ENCODE data around the gene NUP214. TPM values are rescaled to one million over a fixed set of nuclear protein-coding genes. Genes with fewer than 3 reads are reported as not detected.

Gene NUP214
- total RNA-seq, 1 experiment from 2014 or later, result 35.5 TPM

DNA sequence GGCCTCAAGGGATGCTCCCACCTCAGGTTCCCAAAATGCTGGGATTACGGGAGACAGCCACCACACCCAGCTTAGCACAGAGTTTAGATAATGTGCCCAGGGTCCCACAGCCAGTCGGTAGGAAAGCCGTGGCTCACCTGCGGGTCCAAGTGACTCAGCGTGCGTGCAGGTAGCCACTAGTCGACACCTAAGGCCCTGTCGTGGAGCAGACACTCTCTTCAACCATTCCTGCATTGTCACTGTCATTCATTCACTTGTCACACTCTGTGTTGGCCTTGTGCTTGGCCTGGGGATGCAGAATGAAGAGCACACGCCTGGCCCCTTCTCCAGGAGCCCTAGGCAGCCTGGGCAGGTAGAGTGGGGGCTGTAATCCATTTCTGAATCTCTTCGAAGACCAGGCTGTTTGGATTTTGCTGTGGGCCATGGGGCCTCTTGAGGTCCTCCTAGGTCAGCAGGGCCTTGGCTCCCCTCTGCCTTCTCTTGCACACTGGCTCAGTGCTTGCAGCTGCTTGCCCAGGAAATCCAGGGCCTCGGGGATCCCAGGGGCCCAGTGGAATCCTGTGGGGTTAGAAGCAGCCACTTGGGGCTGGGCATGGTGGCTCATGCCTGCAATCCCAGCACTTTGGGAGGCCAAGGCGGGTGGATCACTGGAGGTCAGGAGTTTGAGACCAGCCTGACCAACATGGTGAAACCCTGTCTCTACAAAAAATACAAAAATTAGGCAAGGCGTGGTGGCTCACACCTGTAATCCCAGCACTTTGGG lies 35.2 kb upstream of the NUP214 start:
- H3K4me3 ChIP-seq (replicated peaks in 1 of 2; ENCODE audit: low read depth in 1 of 2, low read length in 2 of 2), result no peak overlapping the region

More for the DNA sequence above, 35.2 kb upstream of the NUP214 start:
- Histone ChIP-seq H3K36me3 (ENCODE audit: control insufficient read depth in 1 of 2, insufficient read depth in 2 of 2, low read length in 2 of 2) (no peaks in the 10 kb centered on the region), H3K9ac (ENCODE audit: low read length) (no peak overlapping the region), H4K20me1 (ENCODE audit: insufficient read depth) (no peaks in the 10 kb centered on the region), H3K4me2 (ENCODE audit: low read length) (no peak overlapping the region), H2AFZ (ENCODE audit: low read depth, low read length, poor library complexity, severe bottlenecking) (no peak overlapping the region), H3K9me3 (ENCODE audit: control insufficient read depth in 1 of 2, insufficient read depth in 1 of 2, low read depth in 1 of 2, low read length in 2 of 2) (no peaks in the 10 kb centered on the region), H3K9me2 (ENCODE audit: insufficient read depth) (no peaks in the 10 kb centered on the region), H3K4me1 (ENCODE audit: control insufficient read depth in 1 of 2, insufficient read depth in 2 of 2, low read length in 2 of 2) (peaks cover 0 to 6% of the 10 kb centered on the region in 2 experiments; a peak in 1 of 4 replicates), H3K79me2 (ENCODE audit: insufficient read depth, low read length) (no peaks in the 10 kb centered on the region), H3K27me3 (ENCODE audit: insufficient read depth, low read length) (no peaks in the 10 kb centered on the region), H3K27ac (ENCODE audit: low read depth, low read length) (no peak overlapping the region)
- ChIA-PET RAD21 (ENCODE audit: low non-redundant PET in 1 of 2, low total read pairs in 2 of 2, uncharacterized antibody in 2 of 2, unreplicated experiment in 2 of 2) (no interaction called here), POLR2A (no interaction called here), CTCF (no interaction called here)
- TF ChIP-seq POLR2AphosphoS5 (IDR thresholded peaks at IDR 0.05; ENCODE audit: low read depth, low read length) (no peak), TCF7L2 (IDR thresholded peaks at IDR 0.05; ENCODE audit: borderline replicate concordance, extremely low read depth, insufficient read depth, insufficient read length) (no peak), REST (IDR thresholded peaks at IDR 0.05; ENCODE audit: low read depth) (no peak), SRF (IDR thresholded peaks at IDR 0.05; ENCODE audit: low read depth) (no peak), ZNF274 (IDR thresholded peaks at IDR 0.05; ENCODE audit: low read depth, low read length) (no peak), FOSL1 (IDR thresholded peaks at IDR 0.05; ENCODE audit: low read depth) (no peak), YY1 (IDR thresholded peaks at IDR 0.05; ENCODE audit: extremely low read depth, insufficient replicate concordance, low read depth, low read length) (no peak), SIN3A (IDR thresholded peaks at IDR 0.05; ENCODE audit: low read depth) (no peak), ZBTB33 (IDR thresholded peaks at IDR 0.05; ENCODE audit: extremely low read depth, insufficient replicate concordance, low read length) (no peak), ZFX (IDR thresholded peaks at IDR 0.05) (no peak)
- TF ChIP-seq, protein P1, sequence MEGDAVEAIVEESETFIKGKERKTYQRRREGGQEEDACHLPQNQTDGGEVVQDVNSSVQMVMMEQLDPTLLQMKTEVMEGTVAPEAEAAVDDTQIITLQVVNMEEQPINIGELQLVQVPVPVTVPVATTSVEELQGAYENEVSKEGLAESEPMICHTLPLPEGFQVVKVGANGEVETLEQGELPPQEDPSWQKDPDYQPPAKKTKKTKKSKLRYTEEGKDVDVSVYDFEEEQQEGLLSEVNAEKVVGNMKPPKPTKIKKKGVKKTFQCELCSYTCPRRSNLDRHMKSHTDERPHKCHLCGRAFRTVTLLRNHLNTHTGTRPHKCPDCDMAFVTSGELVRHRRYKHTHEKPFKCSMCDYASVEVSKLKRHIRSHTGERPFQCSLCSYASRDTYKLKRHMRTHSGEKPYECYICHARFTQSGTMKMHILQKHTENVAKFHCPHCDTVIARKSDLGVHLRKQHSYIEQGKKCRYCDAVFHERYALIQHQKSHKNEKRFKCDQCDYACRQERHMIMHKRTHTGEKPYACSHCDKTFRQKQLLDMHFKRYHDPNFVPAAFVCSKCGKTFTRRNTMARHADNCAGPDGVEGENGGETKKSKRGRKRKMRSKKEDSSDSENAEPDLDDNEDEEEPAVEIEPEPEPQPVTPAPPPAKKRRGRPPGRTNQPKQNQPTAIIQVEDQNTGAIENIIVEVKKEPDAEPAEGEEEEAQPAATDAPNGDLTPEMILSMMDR (IDR thresholded peaks at IDR 0.05 in 2 of 3, conservative IDR thresholded peaks at IDR 0.05 in 1 of 3; ENCODE audit: borderline replicate concordance in 1 of 3, insufficient read depth in 1 of 3, low read depth in 2 of 3, low read length in 2 of 3), result no peak
- no peak for ATAC-seq
- no peak for DNase-seq (ENCODE audit: low read depth, low spot score)
- intact Hi-C loops (cut with micrococcal nuclease), result no loop called here
- BruUV-seq (replicated peaks), result no TSS peak
